ENCODE data around the gene LMX1B.
A peak's percentile ranks its signal among the peaks of the same experiment; 100 is the strongest.

GRCh38 chr9:126722252-126722921 is 108.7 kb downstream of the LMX1B start:
- TF ChIP-seq, protein P1, sequence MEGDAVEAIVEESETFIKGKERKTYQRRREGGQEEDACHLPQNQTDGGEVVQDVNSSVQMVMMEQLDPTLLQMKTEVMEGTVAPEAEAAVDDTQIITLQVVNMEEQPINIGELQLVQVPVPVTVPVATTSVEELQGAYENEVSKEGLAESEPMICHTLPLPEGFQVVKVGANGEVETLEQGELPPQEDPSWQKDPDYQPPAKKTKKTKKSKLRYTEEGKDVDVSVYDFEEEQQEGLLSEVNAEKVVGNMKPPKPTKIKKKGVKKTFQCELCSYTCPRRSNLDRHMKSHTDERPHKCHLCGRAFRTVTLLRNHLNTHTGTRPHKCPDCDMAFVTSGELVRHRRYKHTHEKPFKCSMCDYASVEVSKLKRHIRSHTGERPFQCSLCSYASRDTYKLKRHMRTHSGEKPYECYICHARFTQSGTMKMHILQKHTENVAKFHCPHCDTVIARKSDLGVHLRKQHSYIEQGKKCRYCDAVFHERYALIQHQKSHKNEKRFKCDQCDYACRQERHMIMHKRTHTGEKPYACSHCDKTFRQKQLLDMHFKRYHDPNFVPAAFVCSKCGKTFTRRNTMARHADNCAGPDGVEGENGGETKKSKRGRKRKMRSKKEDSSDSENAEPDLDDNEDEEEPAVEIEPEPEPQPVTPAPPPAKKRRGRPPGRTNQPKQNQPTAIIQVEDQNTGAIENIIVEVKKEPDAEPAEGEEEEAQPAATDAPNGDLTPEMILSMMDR (IDR thresholded peaks at IDR 0.05) = no peak
- TF ChIP-seq POLR2A (IDR thresholded peaks at IDR 0.05) (no peak), POLR2AphosphoS5 (IDR thresholded peaks at IDR 0.05) (peak in 2 of 4 donors; percentile 38 to 39), EP300 (IDR thresholded peaks at IDR 0.05) (no peak)

Measured in sigmoid colon (tissue), 4 donors.